HEK293 (cell line): ENCODE measurements around the gene SERPINE2.

Experiments used
- CTCF ChIP-seq: fragments of 450-650 bp; formaldehyde crosslinking; IDR thresholded peaks from 2 replicates; pipeline ENCODE4 v1.5.1; 2016; ENCODE audit warnings: missing biosample characterization, missing genetic modification characterization
- ELK4 ChIP-seq: IDR thresholded peaks from 2 replicates; pipeline ENCODE4 v1.6.1; 2011; ENCODE audit warnings: mild to moderate bottlenecking, low read depth, low read length, borderline replicate concordance
- TCF7L2 ChIP-seq: IDR thresholded peaks from 2 replicates; pipeline ENCODE4 v1.6.1; 2011; ENCODE audit warnings: low read depth, mild to moderate bottlenecking, inconsistent platforms, low read length, moderate library complexity, borderline replicate concordance
- WT1 ChIP-seq: fragments of 450-650 bp; formaldehyde crosslinking; IDR thresholded peaks from 2 replicates; pipeline ENCODE4 v1.5.1; 2016; ENCODE audit warnings: missing biosample characterization, missing genetic modification characterization
- ZNF274 ChIP-seq, 2 experiments: fragments of 200-500 bp in 1 of 2; fragments of 450-650 bp in 1 of 2; sonication (Bioruptor generic) in 1 of 2; formaldehyde crosslinking in 1 of 2; IDR thresholded peaks; 2 replicates each; pipeline versions ENCODE4 v1.5.1 to v1.6.1; 2014 to 2016; ENCODE audit warnings: borderline replicate concordance in 1 of 2, inconsistent platforms in 1 of 2, low read length in 1 of 2, missing biosample characterization in 1 of 2, missing genetic modification characterization in 1 of 2
- ZNF302 ChIP-seq: fragments of 450-650 bp; formaldehyde crosslinking; IDR thresholded peaks from 2 replicates; pipeline ENCODE4 v1.5.1; 2016; ENCODE audit warnings: missing biosample characterization, missing genetic modification characterization, low read depth
- ZNF514 ChIP-seq: fragments of 450-650 bp; formaldehyde crosslinking; IDR thresholded peaks from 2 replicates; pipeline ENCODE4 v1.5.1; 2016; ENCODE audit warnings: missing biosample characterization, missing genetic modification characterization
- ZNF548 ChIP-seq: fragments of 450-650 bp; formaldehyde crosslinking; IDR thresholded peaks from 2 replicates; pipeline ENCODE4 v1.5.1; 2016; ENCODE audit warnings: missing biosample characterization, missing genetic modification characterization
- ZNF585B ChIP-seq: fragments of 450-650 bp; formaldehyde crosslinking; IDR thresholded peaks from 2 replicates; pipeline ENCODE4 v1.5.1; 2016; ENCODE audit warnings: missing biosample characterization, missing genetic modification characterization
- ZNF777 ChIP-seq: fragments of 450-650 bp; formaldehyde crosslinking; IDR thresholded peaks from 2 replicates; pipeline ENCODE4 v1.5.1; 2017; ENCODE audit warnings: missing biosample characterization, missing genetic modification characterization, borderline replicate concordance
- ZSCAN23 ChIP-seq: fragments of 450-650 bp; formaldehyde crosslinking; IDR thresholded peaks from 2 replicates; pipeline ENCODE4 v1.5.1; 2016; ENCODE audit warnings: missing biosample characterization, missing genetic modification characterization
- ZSCAN5A ChIP-seq: fragments of 450-650 bp; formaldehyde crosslinking; IDR thresholded peaks from 2 replicates; pipeline ENCODE4 v1.5.1; 2016; ENCODE audit warnings: missing biosample characterization, missing genetic modification characterization

GRCh38 chr2:223930103-223930976 is 108.7 kb downstream of the SERPINE2 start:
- TF ChIP-seq CTCF (no peak), ZNF302 (tag by site-specific recombination) (no peak), TCF7L2 (no peak), ZNF514 (tag by site-specific recombination) (no peak), ZNF548 (tag by site-specific recombination) (no peak), ZNF585B (tag by site-specific recombination) (no peak), ZNF777 (tag by site-specific recombination) (no peak), ZSCAN5A (tag by site-specific recombination) (no peak), ZSCAN23 (tag by site-specific recombination) (no peak), ZNF274 (IDR thresholded peaks at IDR 0.05; ENCODE audit: low read length) (no peak), ZNF274 (tag by site-specific recombination; IDR thresholded peaks at IDR 0.05; ENCODE audit: borderline replicate concordance) (no peak), ELK4 (no peak), WT1 (tag by site-specific recombination) (no peak)
